D721Med (cell line): ENCODE data around the gene RBBP5.

Experiments
- DNase-seq: peaks from one replicate; pipeline ENCODE4 v3.0.0; 2011; ENCODE audit warnings: low spot score; ENCODE audit not compliant: insufficient read length
- FAIRE-seq: peaks from 2 replicates; lab custom pipeline; 2011; peaks lifted over from hg19 to GRCh38; lab: Jason Lieb, UNC
- CTCF ChIP-seq: IDR thresholded peaks from 2 replicates; pipeline ENCODE4 v1.5.1; 2012; ENCODE audit warnings: mild to moderate bottlenecking, control low read depth; ENCODE audit not compliant: insufficient read depth; ENCODE audit errors: missing control alignments

RBBP5 gene

GRCh38 chr1:205129447-205130029, 7.8 kb upstream of the RBBP5 start:
- DNase-seq (no peak), FAIRE-seq (peak; percentile 55)
- TF ChIP-seq CTCF = no peak

GRCh38 chr1:205128050-205128449, 6.3 kb upstream of the RBBP5 start:
- FAIRE-seq = peak; percentile 6
- DNase-seq = no peak
- no peak for TF ChIP-seq CTCF

GRCh38 chr1:205127646-205128045, 5.9 kb upstream of the RBBP5 start:
- TF ChIP-seq CTCF = no peak
- FAIRE-seq (no peak), DNase-seq (no peak)

GRCh38 chr1:205124726-205125125, 2.9 kb upstream of the RBBP5 start:
- no peak for DNase-seq
- no peak for FAIRE-seq
- TF ChIP-seq CTCF = no peak

GRCh38 chr1:205122489-205122882, 708 bp upstream of the RBBP5 start:
- DNase-seq (no peak), FAIRE-seq (peak; percentile 38)

GRCh38 chr1:205118752-205119151, 3.0 kb downstream of the RBBP5 start:
- FAIRE-seq (no peak), DNase-seq (no peak)

More at GRCh38 chr1:205122489-205122882, 708 bp upstream of the RBBP5 start:
- TF ChIP-seq CTCF = no peak

More at GRCh38 chr1:205118752-205119151, 3.0 kb downstream of the RBBP5 start:
- TF ChIP-seq CTCF = no peak
